Transverse colon (tissue), 4 donors: Measurements from ENCODE around the gene CD6. TPM values are rescaled to one million over a fixed set of nuclear protein-coding genes. Genes with fewer than 3 reads are reported as not detected.

Experiments used
- DNase-seq: peaks from one replicate; pipeline ENCODE4 v3.0.0-alpha.2; 2019
- H3K27ac ChIP-seq, 4 donors: fragments of 200-600 bp; sonication (generic); 2 replicates each; pipeline ENCODE4 v1.5.1; 2016 to 2018; ENCODE audit warnings: inconsistent platforms in 4 of 4
- H3K27me3 ChIP-seq: fragments of 200-600 bp; sonication (generic); 2 replicates; pipeline ENCODE4 v1.5.1; 2017; ENCODE audit warnings: inconsistent platforms
- H3K36me3 ChIP-seq, 4 donors: fragments of 200-600 bp; sonication (generic); 2 replicates each; pipeline ENCODE4 v1.5.1; 2017 to 2019; ENCODE audit warnings: inconsistent platforms in 4 of 4
- H3K4me1 ChIP-seq, 4 donors: fragments of 200-600 bp; sonication (generic); 2 replicates each; pipeline ENCODE4 v1.5.1; 2017 to 2020; ENCODE audit warnings: inconsistent platforms in 4 of 4
- H3K4me3 ChIP-seq, 4 donors: fragments of 200-600 bp; sonication (generic); 1 replicate in 1 of 4; 2 replicates in 3 of 4; pipeline versions ENCODE4 v1.5.1 to v1.6.1; 2017 to 2019; ENCODE audit warnings: inconsistent platforms in 4 of 4
- H3K9me3 ChIP-seq, 2 donors: fragments of 200-600 bp; sonication (generic); 2 replicates each; pipeline ENCODE4 v1.5.1; 2017 to 2019; ENCODE audit warnings: inconsistent platforms in 2 of 2
- EP300 ChIP-seq: sonication (generic); formaldehyde crosslinking; IDR thresholded peaks from one replicate; pipeline ENCODE4 v1.6.1; 2017; ENCODE audit warnings: antibody characterized with exemption, low read depth
- POLR2A ChIP-seq: fragments of 450-650 bp; IDR thresholded peaks from one replicate; pipeline ENCODE4 v1.6.1; 2016; ENCODE audit warnings: antibody characterized with exemption, mild to moderate bottlenecking, moderate library complexity
- POLR2AphosphoS5 ChIP-seq, 3 donors: sonication (generic); formaldehyde crosslinking; IDR thresholded peaks; one replicate each; pipeline ENCODE4 v1.6.1; 2016; ENCODE audit warnings: antibody characterized with exemption in 3 of 3
- WGBS, 2 donors: methylation state at CpG; one replicate each; pipeline ENCODE4 v1.1.5; 2018; ENCODE audit warnings: low coverage in 1 of 2; 5-methylcytosine and 5-hydroxymethylcytosine counted together
- in situ Hi-C, 4 donors: fragments of 200-750 bp; cut with MboI; loops; one replicate each; pipeline versions ENCODE4 v1.15.0 to v1.15.1; 2017; ENCODE audit warnings: low sequenced_read_pairs in 3 of 4, low pct_ligation_motif_present in 1 of 4, low pct_unique_long_range_greater_than_20kb in 1 of 4
- intact Hi-C: fragments of 100-400 bp; cut with DNase I; formaldehyde crosslinking; loops from one replicate; pipeline ENCODE4 v1.15.1; 2023; ENCODE audit warnings: low total_unique reads
- total RNA-seq, 4 donors: library from RNA; depleted of rRNA; stranded (reverse); fragments of >200 nt; gene quantifications; one replicate each; pipeline ENCODE4 v1.1.0, GENCODE V29; 2016
- TF ChIP-seq, protein P1 (sequence below), 5 experiments: fragments of 200-600 bp in 3 of 5; fragments of 450-650 bp in 2 of 5; sonication (generic) in 3 of 5; IDR thresholded peaks; 1 replicate in 2 of 5; 2 replicates in 3 of 5; pipeline ENCODE4 v1.5.1; 2016 to 2017; ENCODE audit warnings: antibody characterized with exemption in 5 of 5, inconsistent platforms in 3 of 5, mild to moderate bottlenecking in 2 of 5, moderate library complexity in 1 of 5

Gene CD6
- total RNA-seq, 4 donors from 2014 or later, result 1.9 to 4.3 (median 3.0) TPM; not detected in 1

DNA sequence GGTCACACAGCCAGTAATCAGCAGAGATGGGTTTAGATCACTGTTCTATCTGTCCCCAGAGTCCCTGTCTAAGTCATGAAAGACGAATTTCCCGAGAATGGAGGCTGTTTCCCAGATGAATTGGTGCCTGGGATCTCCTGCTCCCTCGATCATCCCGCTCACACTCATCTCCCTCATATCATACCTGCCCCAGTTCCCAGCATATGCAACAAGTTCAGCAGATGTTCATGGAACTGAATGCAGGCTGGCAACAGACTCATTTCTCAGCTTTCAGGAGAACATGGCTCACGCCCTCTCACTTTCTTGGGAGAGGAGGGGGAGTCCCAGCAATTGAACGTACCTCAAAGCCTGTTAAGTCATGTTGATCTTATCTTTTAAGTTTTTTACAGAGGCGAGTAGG lies 22.1 kb downstream of the CD6 start:
- H3K36me3 ChIP-seq, result no peaks in the 10 kb centered on the region
- no peak overlapping the region for H3K27ac ChIP-seq
- intact Hi-C loops, result loop anchor here (10.0 kb wide), 1 partner anchor 51 kb away; no protein-coding TSS in a partner anchor
- DNase-seq, result no peak
- 52 to 64% methylated on average over 3 to 7 of the region's 7 CpGs for WGBS, 2 donors
- H3K4me3 ChIP-seq, result no peak overlapping the region
- in situ Hi-C loops, result no loop called here
- H3K4me1 ChIP-seq, result peaks cover 0 to 16% (median 11%) of the 10 kb centered on the region in 4 donors
- H3K27me3 ChIP-seq, result peaks cover 5% of the 10 kb centered on the region
- TF ChIP-seq POLR2A, result no peak
- TF ChIP-seq POLR2AphosphoS5 (IDR thresholded peaks at IDR 0.05), result no peak
- TF ChIP-seq EP300, result no peak
- TF ChIP-seq, protein P1, sequence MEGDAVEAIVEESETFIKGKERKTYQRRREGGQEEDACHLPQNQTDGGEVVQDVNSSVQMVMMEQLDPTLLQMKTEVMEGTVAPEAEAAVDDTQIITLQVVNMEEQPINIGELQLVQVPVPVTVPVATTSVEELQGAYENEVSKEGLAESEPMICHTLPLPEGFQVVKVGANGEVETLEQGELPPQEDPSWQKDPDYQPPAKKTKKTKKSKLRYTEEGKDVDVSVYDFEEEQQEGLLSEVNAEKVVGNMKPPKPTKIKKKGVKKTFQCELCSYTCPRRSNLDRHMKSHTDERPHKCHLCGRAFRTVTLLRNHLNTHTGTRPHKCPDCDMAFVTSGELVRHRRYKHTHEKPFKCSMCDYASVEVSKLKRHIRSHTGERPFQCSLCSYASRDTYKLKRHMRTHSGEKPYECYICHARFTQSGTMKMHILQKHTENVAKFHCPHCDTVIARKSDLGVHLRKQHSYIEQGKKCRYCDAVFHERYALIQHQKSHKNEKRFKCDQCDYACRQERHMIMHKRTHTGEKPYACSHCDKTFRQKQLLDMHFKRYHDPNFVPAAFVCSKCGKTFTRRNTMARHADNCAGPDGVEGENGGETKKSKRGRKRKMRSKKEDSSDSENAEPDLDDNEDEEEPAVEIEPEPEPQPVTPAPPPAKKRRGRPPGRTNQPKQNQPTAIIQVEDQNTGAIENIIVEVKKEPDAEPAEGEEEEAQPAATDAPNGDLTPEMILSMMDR (IDR thresholded peaks at IDR 0.05), result no peak
- H3K9me3 ChIP-seq, result no peaks in the 10 kb centered on the region

DNA sequence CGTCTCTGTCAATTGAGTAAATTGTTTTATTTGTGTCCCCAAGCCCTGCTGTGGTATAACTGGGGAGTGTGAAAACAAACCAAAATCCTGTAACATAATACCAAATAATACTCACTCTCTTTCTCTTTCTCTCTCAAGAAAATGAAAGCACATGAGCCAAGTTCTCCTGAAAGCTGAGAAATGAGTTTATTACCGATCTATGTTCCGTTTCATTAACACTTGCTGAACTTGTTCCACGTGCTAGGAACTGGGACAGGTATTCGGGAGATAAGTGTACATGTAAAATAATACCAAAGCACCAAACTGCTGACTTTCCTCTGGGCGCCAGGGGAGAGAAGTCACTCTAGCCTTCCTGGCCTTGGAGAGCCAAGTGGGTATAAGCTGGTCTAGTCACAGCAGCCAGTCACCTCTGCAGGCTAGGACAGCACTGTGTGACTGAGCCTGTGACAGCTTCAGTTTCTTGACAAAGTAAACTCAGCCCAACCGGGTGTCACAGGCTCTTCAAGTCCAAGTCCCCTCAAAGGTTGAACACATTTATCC lies 23.1 kb downstream of the CD6 start:
- TF ChIP-seq POLR2AphosphoS5 (IDR thresholded peaks at IDR 0.05), result no peak
- TF ChIP-seq POLR2A, result no peak
- no peak for TF ChIP-seq EP300
- TF ChIP-seq, protein P1 (IDR thresholded peaks at IDR 0.05), result no peak
- peaks cover 5% of the 10 kb centered on the region for H3K27me3 ChIP-seq
- in situ Hi-C loops, result no loop called here
- intact Hi-C loops, result loop anchor here (10.0 kb wide), 1 partner anchor 50 kb away; no protein-coding TSS in a partner anchor
- no peak overlapping the region for H3K4me3 ChIP-seq
- no peaks in the 10 kb centered on the region for H3K9me3 ChIP-seq
- no peak for DNase-seq
- H3K36me3 ChIP-seq, result no peaks in the 10 kb centered on the region
- H3K4me1 ChIP-seq, result peaks cover 0 to 16% (median 11%) of the 10 kb centered on the region in 4 donors
- WGBS, 2 donors, result 28 to 36% methylated on average over 6 to 7 of the region's 7 CpGs
- no peak overlapping the region for H3K27ac ChIP-seq

DNA sequence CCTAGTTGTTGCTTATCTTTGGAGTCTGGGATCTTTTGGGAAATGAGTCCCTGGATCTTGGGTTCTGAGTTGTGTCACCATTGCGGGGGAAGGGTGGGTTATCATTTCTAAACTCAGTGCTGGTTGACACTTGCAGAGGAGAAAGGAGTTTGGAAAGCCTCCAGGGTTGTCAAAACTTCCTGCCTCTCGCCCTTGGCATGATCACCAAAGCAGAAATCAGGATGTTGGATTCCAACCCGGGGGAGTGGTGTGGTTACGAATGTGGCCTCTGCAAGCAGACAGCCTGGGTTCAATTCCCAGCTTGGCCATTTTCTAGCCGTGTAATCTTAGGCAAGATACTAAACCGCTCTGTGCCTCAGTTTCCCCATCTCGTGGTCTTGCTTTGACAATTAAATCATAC lies 24.3 kb downstream of the CD6 start:
- WGBS, 2 donors, result 51% methylated on average over 7 of the region's 7 CpGs; no CpG with 5 or more reads in 1 of the 2 donors
- DNase-seq, result no peak
- H3K27ac ChIP-seq, result no peak overlapping the region
- H3K36me3 ChIP-seq, result no peaks in the 10 kb centered on the region
- no peak overlapping the region for H3K4me3 ChIP-seq
- H3K27me3 ChIP-seq, result peaks cover 5% of the 10 kb centered on the region
- no peaks in the 10 kb centered on the region for H3K9me3 ChIP-seq
- H3K4me1 ChIP-seq, result peaks cover 0 to 16% (median 11%) of the 10 kb centered on the region in 4 donors
- TF ChIP-seq POLR2A (no peak), EP300 (no peak), POLR2AphosphoS5 (IDR thresholded peaks at IDR 0.05) (no peak)
- TF ChIP-seq, protein P1 (IDR thresholded peaks at IDR 0.05), result no peak
- in situ Hi-C loops, result no loop called here
- intact Hi-C loops, result loop anchor here (10.0 kb wide), 1 partner anchor 49 kb away; no protein-coding TSS in a partner anchor

DNA sequence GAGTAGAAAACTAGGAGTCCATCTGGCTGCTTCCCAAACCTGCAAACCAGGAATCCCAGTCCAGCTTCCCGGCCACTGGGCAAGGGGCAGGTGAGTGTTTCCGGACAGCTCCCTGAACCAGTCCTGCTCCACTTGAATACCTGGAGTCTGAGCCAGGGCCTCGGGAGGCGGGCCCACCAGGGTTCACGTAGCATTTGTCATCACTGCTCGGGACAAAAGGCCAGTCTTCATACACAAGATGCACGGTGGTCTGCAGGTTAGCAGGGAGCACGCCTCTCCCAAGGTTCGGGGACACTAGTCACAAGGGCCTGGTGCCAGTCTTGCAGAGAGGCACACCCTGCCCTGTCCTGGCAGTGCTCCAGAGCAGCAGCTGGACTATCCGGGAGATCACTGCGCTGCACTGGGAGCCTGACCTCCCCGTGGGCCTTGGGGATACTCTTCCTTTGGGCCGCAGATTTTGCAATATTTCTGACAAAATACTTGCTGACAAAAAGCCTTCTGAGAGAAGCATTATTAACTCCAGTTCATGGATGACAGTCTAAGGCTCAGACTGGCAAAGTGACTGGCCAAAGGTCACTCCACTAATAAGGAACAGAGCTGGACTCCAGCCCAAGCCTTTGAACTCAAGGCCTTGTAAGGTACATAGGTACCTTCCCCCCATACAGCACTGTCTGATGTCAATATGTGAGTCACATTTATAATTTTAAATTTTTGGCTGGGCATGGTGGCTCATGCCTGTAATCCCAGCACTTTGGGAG lies 25.1 kb downstream of the CD6 start:
- in situ Hi-C loops, result no loop called here
- no peak overlapping the region for H3K27ac ChIP-seq
- 54% methylated on average over 13 of the region's 13 CpGs; no CpG with 5 or more reads in 1 of the 2 donors for WGBS, 2 donors

More for the DNA sequence above, 25.1 kb downstream of the CD6 start:
- Histone ChIP-seq H3K4me3 (no peak overlapping the region), H3K9me3 (no peaks in the 10 kb centered on the region), H3K27me3 (peaks cover 5% of the 10 kb centered on the region), H3K4me1 (peaks cover 0 to 16% (median 11%) of the 10 kb centered on the region in 4 donors), H3K36me3 (no peaks in the 10 kb centered on the region)
- peak; percentile 62 for DNase-seq
- TF ChIP-seq POLR2A, result no peak
- TF ChIP-seq POLR2AphosphoS5 (IDR thresholded peaks at IDR 0.05), result no peak
- TF ChIP-seq, protein P1 (IDR thresholded peaks at IDR 0.05), result no peak
- TF ChIP-seq EP300, result no peak
- intact Hi-C loops, result loop anchor here (10.0 kb wide), 1 partner anchor 48 kb away; no protein-coding TSS in a partner anchor
